Ishikawa (cell line): ENCODE results near the gene USP46.

ENCODE experiments used
- CEBPB ChIP-seq: IDR thresholded peaks from 2 replicates; pipeline ENCODE4 v1.6.1; 2012
- CREB1 ChIP-seq: IDR thresholded peaks from 2 replicates; pipeline ENCODE4 v1.6.1; 2012; ENCODE audit warnings: low read depth
- EGR1 ChIP-seq: IDR thresholded peaks from 2 replicates; pipeline ENCODE4 v1.6.1; 2012
- EP300 ChIP-seq: IDR thresholded peaks from 2 replicates; pipeline ENCODE4 v1.6.1; 2012; ENCODE audit warnings: borderline replicate concordance
- FOXM1 ChIP-seq: IDR thresholded peaks from 2 replicates; pipeline ENCODE4 v1.6.1; 2012; ENCODE audit warnings: low read depth, borderline replicate concordance
- NFIC ChIP-seq: IDR thresholded peaks from 2 replicates; pipeline ENCODE4 v1.6.1; 2012
- RAD21 ChIP-seq: IDR thresholded peaks from 2 replicates; pipeline ENCODE4 v1.6.1; 2012; ENCODE audit warnings: low read depth
- TAF1 ChIP-seq: IDR thresholded peaks from 2 replicates; pipeline ENCODE4 v1.6.1; 2012; ENCODE audit warnings: low read depth, mild to moderate bottlenecking
- TCF12 ChIP-seq: IDR thresholded peaks from 2 replicates; pipeline ENCODE4 v1.6.1; 2012; ENCODE audit warnings: low read depth
- TEAD4 ChIP-seq: IDR thresholded peaks from 2 replicates; pipeline ENCODE4 v1.6.1; 2012
- YY1 ChIP-seq: IDR thresholded peaks from 2 replicates; pipeline ENCODE4 v1.6.1; 2012; ENCODE audit warnings: low read depth
- ZBTB7A ChIP-seq: IDR thresholded peaks from 2 replicates; pipeline ENCODE4 v1.6.1; 2012; ENCODE audit warnings: low read depth
- TF ChIP-seq, protein P1 (sequence below): IDR thresholded peaks from 2 replicates; pipeline ENCODE4 v1.6.1; 2012
- TF ChIP-seq, protein P2 (sequence below): IDR thresholded peaks from 2 replicates; pipeline ENCODE4 v1.6.1; 2012
- TF ChIP-seq, protein P3 (sequence below): IDR thresholded peaks from 2 replicates; pipeline ENCODE4 v1.6.1; 2012; ENCODE audit warnings: low read depth, mild to moderate bottlenecking

The USP46 gene

DNA sequence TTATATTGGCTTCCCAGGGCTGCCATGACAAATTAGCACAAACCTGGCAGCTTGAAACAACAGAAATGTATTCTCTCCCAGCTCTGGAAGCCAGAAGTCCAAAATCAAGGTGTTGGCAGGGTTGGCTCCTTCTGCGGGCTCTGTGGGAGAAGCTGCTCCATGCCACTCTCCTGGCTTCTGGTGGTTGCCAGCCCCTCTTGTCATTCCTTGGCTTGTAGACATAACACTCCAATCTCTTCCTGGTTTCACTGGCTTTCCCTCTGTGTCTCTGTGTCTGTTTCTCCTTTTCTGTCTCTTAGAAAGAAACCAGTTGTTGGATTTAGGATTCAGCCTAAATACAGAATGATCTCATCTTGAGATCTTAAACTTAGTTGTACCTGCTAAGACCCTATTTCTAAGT is 85.5 kb downstream of the USP46 start:
- no peak for TF ChIP-seq TCF12
- no peak for TF ChIP-seq YY1
- TF ChIP-seq EP300 = no peak
- no peak for TF ChIP-seq NFIC
- no peak for TF ChIP-seq RAD21
- no peak for TF ChIP-seq CREB1
- TF ChIP-seq, protein P1, sequence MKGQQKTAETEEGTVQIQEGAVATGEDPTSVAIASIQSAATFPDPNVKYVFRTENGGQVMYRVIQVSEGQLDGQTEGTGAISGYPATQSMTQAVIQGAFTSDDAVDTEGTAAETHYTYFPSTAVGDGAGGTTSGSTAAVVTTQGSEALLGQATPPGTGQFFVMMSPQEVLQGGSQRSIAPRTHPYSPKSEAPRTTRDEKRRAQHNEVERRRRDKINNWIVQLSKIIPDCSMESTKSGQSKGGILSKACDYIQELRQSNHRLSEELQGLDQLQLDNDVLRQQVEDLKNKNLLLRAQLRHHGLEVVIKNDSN = no peak
- no peak for TF ChIP-seq TEAD4
- no peak for TF ChIP-seq CEBPB
- TF ChIP-seq ZBTB7A = no peak
- no peak for TF ChIP-seq TAF1
- no peak for TF ChIP-seq EGR1
- no peak for TF ChIP-seq FOXM1
- TF ChIP-seq, protein P2, sequence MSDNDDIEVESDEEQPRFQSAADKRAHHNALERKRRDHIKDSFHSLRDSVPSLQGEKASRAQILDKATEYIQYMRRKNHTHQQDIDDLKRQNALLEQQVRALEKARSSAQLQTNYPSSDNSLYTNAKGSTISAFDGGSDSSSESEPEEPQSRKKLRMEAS = no peak
- TF ChIP-seq, protein P3, sequence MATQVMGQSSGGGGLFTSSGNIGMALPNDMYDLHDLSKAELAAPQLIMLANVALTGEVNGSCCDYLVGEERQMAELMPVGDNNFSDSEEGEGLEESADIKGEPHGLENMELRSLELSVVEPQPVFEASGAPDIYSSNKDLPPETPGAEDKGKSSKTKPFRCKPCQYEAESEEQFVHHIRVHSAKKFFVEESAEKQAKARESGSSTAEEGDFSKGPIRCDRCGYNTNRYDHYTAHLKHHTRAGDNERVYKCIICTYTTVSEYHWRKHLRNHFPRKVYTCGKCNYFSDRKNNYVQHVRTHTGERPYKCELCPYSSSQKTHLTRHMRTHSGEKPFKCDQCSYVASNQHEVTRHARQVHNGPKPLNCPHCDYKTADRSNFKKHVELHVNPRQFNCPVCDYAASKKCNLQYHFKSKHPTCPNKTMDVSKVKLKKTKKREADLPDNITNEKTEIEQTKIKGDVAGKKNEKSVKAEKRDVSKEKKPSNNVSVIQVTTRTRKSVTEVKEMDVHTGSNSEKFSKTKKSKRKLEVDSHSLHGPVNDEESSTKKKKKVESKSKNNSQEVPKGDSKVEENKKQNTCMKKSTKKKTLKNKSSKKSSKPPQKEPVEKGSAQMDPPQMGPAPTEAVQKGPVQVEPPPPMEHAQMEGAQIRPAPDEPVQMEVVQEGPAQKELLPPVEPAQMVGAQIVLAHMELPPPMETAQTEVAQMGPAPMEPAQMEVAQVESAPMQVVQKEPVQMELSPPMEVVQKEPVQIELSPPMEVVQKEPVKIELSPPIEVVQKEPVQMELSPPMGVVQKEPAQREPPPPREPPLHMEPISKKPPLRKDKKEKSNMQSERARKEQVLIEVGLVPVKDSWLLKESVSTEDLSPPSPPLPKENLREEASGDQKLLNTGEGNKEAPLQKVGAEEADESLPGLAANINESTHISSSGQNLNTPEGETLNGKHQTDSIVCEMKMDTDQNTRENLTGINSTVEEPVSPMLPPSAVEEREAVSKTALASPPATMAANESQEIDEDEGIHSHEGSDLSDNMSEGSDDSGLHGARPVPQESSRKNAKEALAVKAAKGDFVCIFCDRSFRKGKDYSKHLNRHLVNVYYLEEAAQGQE = no peak

DNA sequence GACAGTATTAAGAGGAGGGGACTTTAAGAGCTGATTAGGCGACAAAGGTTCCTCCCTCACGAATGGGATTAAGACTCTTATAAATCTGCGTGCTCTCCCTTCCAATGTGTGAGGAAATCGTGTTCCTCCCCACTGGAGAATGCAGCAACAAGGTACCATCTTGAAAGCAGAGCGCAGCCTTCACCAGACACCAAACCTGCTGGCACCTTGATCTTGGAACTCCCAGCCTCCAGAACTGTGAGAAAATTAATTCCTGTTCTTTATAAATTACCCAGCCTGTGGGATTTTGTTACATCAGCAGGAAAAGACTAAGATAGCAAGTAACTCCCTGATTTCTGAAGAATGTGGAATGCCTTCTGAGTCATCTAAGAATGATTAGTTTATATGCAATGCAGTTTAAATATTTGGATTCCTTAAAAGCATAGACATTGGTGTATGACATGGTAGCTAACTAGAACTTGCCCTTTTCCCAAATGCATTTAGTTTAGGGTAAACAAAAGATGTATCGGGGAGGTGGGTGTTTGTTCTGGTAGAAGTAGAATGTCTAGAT is 86.1 kb downstream of the USP46 start:
- TF ChIP-seq, protein P1 = no peak

DNA sequence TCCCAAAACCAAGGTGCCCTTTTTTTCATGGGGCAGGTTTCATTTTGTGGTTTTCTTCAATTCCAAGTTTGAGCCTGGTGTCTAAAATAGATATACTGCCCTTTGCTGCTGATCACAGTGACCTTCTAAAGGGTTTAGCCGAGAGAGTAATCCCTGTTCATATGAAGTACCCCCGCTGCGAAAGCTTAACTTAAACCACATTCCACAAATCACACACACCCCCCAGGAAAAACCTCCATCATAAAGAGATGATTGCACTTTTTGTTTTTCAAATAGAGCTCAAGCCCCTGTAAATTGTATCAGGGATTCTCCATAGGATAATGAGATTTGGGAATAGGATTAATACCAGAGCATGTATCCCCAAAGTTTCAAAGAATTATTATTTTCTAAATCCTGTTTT is 90.8 kb downstream of the USP46 start:
- no peak for TF ChIP-seq CREB1

DNA sequence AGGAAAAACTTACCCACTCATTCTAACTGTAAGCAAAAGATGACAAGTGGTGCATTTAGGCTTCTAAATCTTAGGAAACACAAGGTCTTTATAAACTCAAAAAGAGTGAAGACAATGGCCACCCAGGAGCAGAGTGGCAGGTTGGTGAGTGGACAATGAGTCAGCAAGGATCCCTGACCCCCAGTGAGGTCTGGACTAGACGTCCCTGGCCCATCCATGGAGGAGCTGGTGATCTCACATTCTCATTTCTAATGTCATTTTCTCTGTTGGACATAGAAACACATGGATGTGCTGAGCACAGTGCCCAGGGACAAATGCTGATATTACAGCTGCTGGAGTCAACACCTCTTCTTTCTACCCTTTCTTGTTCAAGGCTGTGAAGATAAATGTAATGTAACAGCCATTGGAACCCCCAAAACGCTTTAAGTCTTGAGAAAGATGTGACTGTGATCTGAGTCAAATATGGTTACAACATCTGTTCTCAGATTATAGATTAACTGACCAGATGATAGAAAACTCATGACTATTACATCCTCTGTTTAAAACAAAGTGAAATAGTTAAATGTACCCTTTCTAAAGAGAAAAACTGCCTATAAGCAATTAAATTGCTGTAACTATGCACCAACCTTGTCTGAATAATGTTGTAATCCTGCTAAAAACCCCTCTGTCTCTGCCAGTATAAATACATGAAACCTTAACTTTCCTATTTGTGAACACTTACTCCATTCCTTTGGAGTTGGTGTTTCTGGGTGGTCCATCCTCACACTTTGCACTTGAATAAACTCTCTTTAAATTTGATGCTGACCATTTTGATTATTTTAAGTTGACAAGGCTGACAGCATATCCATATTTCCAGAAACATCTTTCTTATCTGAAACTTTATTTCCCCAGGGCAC is 92.7 kb downstream of the USP46 start:
- TF ChIP-seq, protein P3 = no peak
- TF ChIP-seq CREB1 (no peak), TEAD4 (no peak), FOXM1 (no peak), TCF12 (no peak), ZBTB7A (no peak), EP300 (no peak), TAF1 (no peak), CEBPB (no peak), RAD21 (no peak), EGR1 (no peak), NFIC (no peak), YY1 (no peak)
- TF ChIP-seq, protein P1 = no peak
- TF ChIP-seq, protein P2 = no peak

DNA sequence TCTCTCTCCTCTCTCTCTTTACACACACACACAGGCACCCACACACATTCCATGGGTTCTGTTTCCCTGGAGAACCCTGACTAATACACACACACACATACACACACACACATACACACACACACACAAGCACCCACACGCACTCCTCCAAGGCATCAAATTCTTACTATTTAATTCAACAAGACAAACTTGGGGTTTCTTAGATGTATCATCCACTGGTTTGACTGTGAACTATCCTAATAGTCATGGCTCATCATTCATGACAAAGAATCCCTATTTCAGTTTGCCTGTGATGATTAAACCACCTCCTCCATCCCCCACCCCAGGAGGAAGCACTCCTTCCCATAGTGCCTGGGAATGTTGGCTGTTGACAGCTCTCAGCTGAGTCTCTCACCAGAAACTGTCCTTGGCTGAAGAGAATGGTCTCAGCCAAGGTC is 98.2 kb downstream of the USP46 start:
- TF ChIP-seq TAF1 (no peak), YY1 (no peak), EGR1 (no peak), TCF12 (no peak), CREB1 (no peak), NFIC (no peak), RAD21 (no peak), CEBPB (no peak), EP300 (no peak), FOXM1 (no peak), TEAD4 (no peak), ZBTB7A (no peak)
- TF ChIP-seq, protein P2 = no peak
- TF ChIP-seq, protein P1 = no peak
- TF ChIP-seq, protein P3 = no peak
